PC-9 (cell line): ENCODE measurements around the gene CCDC34. TPM values are rescaled to one million over a fixed set of nuclear protein-coding genes. Genes with fewer than 3 reads are reported as not detected.

ENCODE experiments used
- BruUV-seq: library from RNA; stranded (reverse); fragments of 400-500 nt; replicated peaks from 2 replicates; lab custom pipeline; 2021; lab: Mats Ljungman, UMichigan
- CTCF ChIA-PET: fragments of 300-600 bp; sonication (Branson Sonifier 250); formaldehyde crosslinking; loops from one replicate; lab custom pipeline; 2022; ENCODE audit warnings: antibody characterized with exemption; lab: Charles Lee
- POLR2A ChIA-PET: fragments of 300-600 bp; sonication (Branson Sonifier 250); formaldehyde crosslinking; loops from one replicate; lab custom pipeline; 2022; ENCODE audit warnings: antibody characterized with exemption; ENCODE audit not compliant: unreplicated experiment; lab: Charles Lee
- DNase-seq, 2 experiments: peaks; one replicate each; pipeline versions ENCODE4 v3.0.0 to v3.0.0-alpha.2; 2015 to 2022; ENCODE audit warnings: mixed read lengths in 1 of 2
- H2AFZ ChIP-seq: fragments of 200-600 bp; sonication (generic); 2 replicates; pipeline ENCODE4 v1.8.1; 2017; ENCODE audit warnings: antibody characterized with exemption
- H3F3A ChIP-seq: fragments of 200-600 bp; sonication (generic); 2 replicates; pipeline ENCODE4 v1.8.1; 2017; ENCODE audit warnings: antibody characterized with exemption, mild to moderate bottlenecking, low read depth; ENCODE audit not compliant: insufficient read depth
- H3K27ac ChIP-seq: fragments of 200-600 bp; sonication (generic); 2 replicates; pipeline ENCODE4 v1.6.1; 2016; ENCODE audit warnings: mixed run types
- H3K27me3 ChIP-seq: fragments of 200-600 bp; sonication (generic); 2 replicates; pipeline ENCODE4 v1.6.1; 2016; ENCODE audit warnings: low read depth, mixed run types; ENCODE audit not compliant: insufficient read depth
- H3K36me3 ChIP-seq: fragments of 200-600 bp; sonication (generic); 2 replicates; pipeline ENCODE4 v1.6.1; 2016; ENCODE audit warnings: low read depth, mixed run types
- H3K4me1 ChIP-seq: fragments of 200-600 bp; sonication (generic); replicated peaks from 2 replicates; pipeline ENCODE4 v1.6.1; 2016; ENCODE audit warnings: mixed run types; ENCODE audit not compliant: insufficient read depth
- H3K4me2 ChIP-seq: fragments of 200-600 bp; sonication (generic); 2 replicates; pipeline ENCODE4 v1.6.1; 2017; ENCODE audit warnings: mixed run types
- H3K4me3 ChIP-seq: fragments of 200-600 bp; sonication (generic); 2 replicates; pipeline ENCODE4 v1.6.1; 2016; ENCODE audit warnings: mixed run types
- H3K79me2 ChIP-seq: fragments of 200-600 bp; sonication (generic); 2 replicates; pipeline ENCODE4 v1.6.1; 2017; ENCODE audit warnings: low read depth, mixed run types
- H3K9me2 ChIP-seq: fragments of 200-600 bp; sonication (generic); 2 replicates; pipeline ENCODE4 v1.8.1; 2017; ENCODE audit warnings: mild to moderate bottlenecking; ENCODE audit not compliant: insufficient read depth
- H3K9me3 ChIP-seq: fragments of 200-600 bp; sonication (generic); 2 replicates; pipeline ENCODE4 v1.8.1; 2016; ENCODE audit warnings: low read depth; ENCODE audit not compliant: insufficient read depth
- H4K20me1 ChIP-seq: fragments of 200-600 bp; sonication (generic); 2 replicates; pipeline ENCODE4 v1.8.1; 2017; ENCODE audit not compliant: insufficient read depth
- CTCF ChIP-seq: fragments of 200-600 bp; sonication (generic); conservative IDR thresholded peaks from 2 replicates; pipeline ENCODE4 v1.6.1; 2017; ENCODE audit warnings: mixed run types, antibody characterized with exemption, mild to moderate bottlenecking, moderate library complexity
- EZH2 ChIP-seq: fragments of 200-600 bp; sonication (generic); IDR thresholded peaks from 2 replicates; pipeline ENCODE4 v1.8.0; 2017; ENCODE audit warnings: antibody characterized with exemption, low read depth
- intact Hi-C: fragments of 100-400 bp; cut with micrococcal nuclease; formaldehyde crosslinking; loops from one replicate; pipeline ENCODE4 v1.10.0; 2022; ENCODE audit not compliant: unreplicated experiment
- total RNA-seq: library from RNA; stranded (reverse); gene quantifications from 2 replicates; pipeline ENCODE4 v1.2.3, GENCODE V29; 2021

The CCDC34 gene
- total RNA-seq, 1 experiment from 2014 or later: 33.6 TPM

GRCh38 chr11:27385245-27385644 is 22.2 kb upstream of the CCDC34 start:
- no peak overlapping the region for H2AFZ ChIP-seq
- CTCF ChIA-PET: no interaction called here
- BruUV-seq: no TSS peak
- POLR2A ChIA-PET: interaction anchor here (0.7 kb wide), 1 partner anchor 176 kb away, joined by 3 read pairs; no protein-coding TSS in a partner anchor
- no peak overlapping the region for H3K27ac ChIP-seq
- intact Hi-C loops: no loop called here
- H3F3A ChIP-seq: 0 out of 2 replicates have a peak, but pooled peaks cover 3% of the 10 kb centered on the region
- no peaks in the 10 kb centered on the region for H3K9me3 ChIP-seq
- H3K4me3 ChIP-seq: no peak overlapping the region
- no peak for TF ChIP-seq EZH2
- TF ChIP-seq CTCF: no peak
- H4K20me1 ChIP-seq: no peaks in the 10 kb centered on the region
- no peak overlapping the region for H3K4me2 ChIP-seq
- no peaks in the 10 kb centered on the region for H3K9me2 ChIP-seq
- DNase-seq: no peak
- H3K36me3 ChIP-seq: no peaks in the 10 kb centered on the region; the same call in 1 of the 2 replicates
- no peaks in the 10 kb centered on the region for H3K27me3 ChIP-seq
- H3K4me1 ChIP-seq: peaks cover 5% of the 10 kb centered on the region; the same call in 1 of the 2 replicates
- peaks cover 9% of the 10 kb centered on the region for H3K79me2 ChIP-seq

GRCh38 chr11:27384227-27384626 is 21.2 kb upstream of the CCDC34 start:
- Histone ChIP-seq H3K27me3 (no peaks in the 10 kb centered on the region), H3K4me1 (peaks cover 5% of the 10 kb centered on the region; the same call in 1 of the 2 replicates), H3K36me3 (no peaks in the 10 kb centered on the region; the same call in 1 of the 2 replicates), H3K9me2 (no peaks in the 10 kb centered on the region), H2AFZ (no peak overlapping the region), H4K20me1 (no peaks in the 10 kb centered on the region), H3F3A (no peaks in the 10 kb centered on the region), H3K27ac (no peak overlapping the region), H3K9me3 (no peaks in the 10 kb centered on the region), H3K79me2 (no peaks in the 10 kb centered on the region), H3K4me2 (no peak overlapping the region), H3K4me3 (no peak overlapping the region)
- ChIA-PET POLR2A (no interaction called here), CTCF (no interaction called here)
- no peak for TF ChIP-seq EZH2
- TF ChIP-seq CTCF: no peak
- DNase-seq: no peak
- no TSS peak for BruUV-seq
- intact Hi-C loops: no loop called here

- Histone ChIP-seq H3K27me3 (no peaks in the 10 kb centered on the region), H3K9me2 (no peaks in the 10 kb centered on the region), H3K4me2 (no peak overlapping the region), H3K79me2 (no peaks in the 10 kb centered on the region), H3K4me1 (no peaks in the 10 kb centered on the region), H3K27ac (no peak overlapping the region), H3F3A (no peaks in the 10 kb centered on the region), H4K20me1 (no peaks in the 10 kb centered on the region), H3K4me3 (no peak overlapping the region), H3K9me3 (no peaks in the 10 kb centered on the region), H3K36me3 (no peaks in the 10 kb centered on the region; the same call in 1 of the 2 replicates), H2AFZ (no peak overlapping the region)
- DNase-seq: no peak
- no TSS peak for BruUV-seq
- ChIA-PET CTCF (no interaction called here), POLR2A (interaction anchor here (1.2 kb wide), 1 partner anchor 89 kb away, joined by 16 read pairs; the partner anchor contains the start of gene LGR4)
- TF ChIP-seq EZH2 (no peak), CTCF (no peak)
- intact Hi-C loops: no loop called here
Observed at GRCh38 chr11:27383645-27384044, 20.6 kb upstream of the CCDC34 start.
